DMS114 treated with DMSO at 0.1 percent for 48 hours (cell line): ENCODE data around the gene GPR6.

ENCODE experiments used
- DNase-seq: peaks from one replicate; lab custom pipeline; 2025; ENCODE audit not compliant: unreplicated experiment; lab: John Stamatoyannopoulos, UW

The GPR6 gene

GRCh38 chr6:109998159-109998785, 20.2 kb downstream of the GPR6 start:
- no peak for DNase-seq

GRCh38 chr6:109999740-110000139, 21.6 kb downstream of the GPR6 start:
- no peak for DNase-seq

- no peak for DNase-seq
These were observed 24.6 kb downstream of the GPR6 start for GRCh38 chr6:110002676-110003075.

GRCh38 chr6:110013386-110013785, 35.3 kb downstream of the GPR6 start:
- no peak for DNase-seq

GRCh38 chr6:110015206-110015605, 37.1 kb downstream of the GPR6 start:
- DNase-seq = no peak

GRCh38 chr6:110017306-110017705, 39.2 kb downstream of the GPR6 start:
- no peak for DNase-seq

- DNase-seq = no peak
These were observed 39.8 kb downstream of the GPR6 start for GRCh38 chr6:110017946-110018345.

GRCh38 chr6:110018486-110018885, 40.4 kb downstream of the GPR6 start:
- no peak for DNase-seq

GRCh38 chr6:110020888-110021287, 42.8 kb downstream of the GPR6 start:
- no peak for DNase-seq

- DNase-seq = no peak
These were observed 51.0 kb downstream of the GPR6 start for GRCh38 chr6:110029144-110029543.
